ENCODE results near the gene LIPK. TPM values are rescaled to one million over a fixed set of nuclear protein-coding genes. Genes with fewer than 3 reads are reported as not detected.

Gene LIPK, protein sequence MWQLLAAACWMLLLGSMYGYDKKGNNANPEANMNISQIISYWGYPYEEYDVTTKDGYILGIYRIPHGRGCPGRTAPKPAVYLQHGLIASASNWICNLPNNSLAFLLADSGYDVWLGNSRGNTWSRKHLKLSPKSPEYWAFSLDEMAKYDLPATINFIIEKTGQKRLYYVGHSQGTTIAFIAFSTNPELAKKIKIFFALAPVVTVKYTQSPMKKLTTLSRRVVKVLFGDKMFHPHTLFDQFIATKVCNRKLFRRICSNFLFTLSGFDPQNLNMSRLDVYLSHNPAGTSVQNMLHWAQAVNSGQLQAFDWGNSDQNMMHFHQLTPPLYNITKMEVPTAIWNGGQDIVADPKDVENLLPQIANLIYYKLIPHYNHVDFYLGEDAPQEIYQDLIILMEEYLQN
- total RNA-seq (2021) (not detected in 2 replicates), Bru-seq, nascent RNA (percentile 17 among the genes with signal in this experiment), BruChase-seq, experiment 1, labeled RNA remaining after a 2-hour chase (percentile 16 among the genes with signal in this experiment), BruChase-seq, experiment 2, labeled RNA remaining after a 6-hour chase (percentile 14 among the genes with signal in this experiment)
- long read RNA-seq, partial matches to known transcripts = 0 of 1 reads
- long read RNA-seq, other reads (novel, unspliced or antisense) = 1 of 1 reads

- H3K4me2 ChIP-seq = peak within 1 kb of the TSS; percentile 62
- H3K9me3 ChIP-seq (ENCODE audit: insufficient read depth, low read depth) = no peaks in the 10 kb centered on the region
- H4K20me1 ChIP-seq (ENCODE audit: insufficient read depth) = no peaks in the 10 kb centered on the region
- BruUV-seq (replicated peaks) = no TSS peak
- H3F3A ChIP-seq (ENCODE audit: insufficient read depth, low read depth) = peaks cover 23% of the 10 kb centered on the region
- H3K79me2 ChIP-seq (ENCODE audit: low read depth) = no peaks in the 10 kb centered on the region
- intact Hi-C loops (cut with micrococcal nuclease; ENCODE audit: unreplicated experiment) = no loop called here
- peaks cover 61% of the 10 kb centered on the region for H3K4me1 ChIP-seq (replicated peaks; ENCODE audit: insufficient read depth)
- no peaks in the 10 kb centered on the region for H3K27me3 ChIP-seq (ENCODE audit: insufficient read depth, low read depth)
- TF ChIP-seq CTCF (conservative IDR thresholded peaks at IDR 0.05) (no peak), EZH2 (IDR thresholded peaks at IDR 0.05; ENCODE audit: low read depth) (no peak)
- ChIA-PET POLR2A (ENCODE audit: unreplicated experiment) (interaction anchor here (0.6 kb wide), 1 partner anchor 281 kb away, joined by 6 read pairs; no protein-coding TSS in a partner anchor), CTCF (no interaction called here)
- DNase-seq = peak in 1 of 2 experiments; percentile 75
- H3K9me2 ChIP-seq (ENCODE audit: insufficient read depth) = no peaks in the 10 kb centered on the region
- H2AFZ ChIP-seq = no peak within 1 kb of the TSS
- peak within 1 kb of the TSS; percentile 86 for H3K27ac ChIP-seq
- no peaks in the 10 kb centered on the region for H3K36me3 ChIP-seq (ENCODE audit: low read depth)
- no peak within 1 kb of the TSS for H3K4me3 ChIP-seq
Observed at GRCh38 chr10:88705958-88706357, at the start of gene LIPK. Gene LIPK (plus strand): TSS chr10:88706249. CDS start chr10:88724544, 18,295 bp downstream.

DNA sequence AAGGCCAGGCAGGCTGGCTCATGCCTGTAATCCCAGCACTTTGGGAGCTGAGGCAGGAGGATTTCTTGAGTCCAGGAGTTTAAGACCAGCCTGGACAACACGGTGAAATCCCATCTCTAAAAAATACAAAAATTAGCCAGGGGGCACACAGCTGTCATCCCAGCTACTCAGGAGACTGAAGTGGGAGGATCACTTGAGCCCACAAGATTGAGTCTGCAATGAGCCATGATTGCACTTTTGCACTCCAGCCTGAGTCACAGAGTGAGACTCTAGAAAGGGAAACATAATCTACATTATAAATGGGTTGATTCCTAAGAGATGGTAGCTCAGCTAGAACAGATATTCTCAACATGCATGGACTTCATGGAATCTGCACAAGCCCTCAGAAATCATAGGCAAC lies 48.1 kb upstream of the LIPK start:
- Histone ChIP-seq H3F3A (ENCODE audit: insufficient read depth, low read depth) (no peaks in the 10 kb centered on the region), H3K4me3 (no peak overlapping the region), H3K4me2 (no peak overlapping the region), H3K27ac (no peak overlapping the region), H3K36me3 (ENCODE audit: low read depth) (no peaks in the 10 kb centered on the region), H3K9me2 (ENCODE audit: insufficient read depth) (no peaks in the 10 kb centered on the region), H2AFZ (no peak overlapping the region), H3K79me2 (ENCODE audit: low read depth) (no peaks in the 10 kb centered on the region), H3K4me1 (replicated peaks; ENCODE audit: insufficient read depth) (no peaks in the 10 kb centered on the region), H3K9me3 (ENCODE audit: insufficient read depth, low read depth) (no peaks in the 10 kb centered on the region), H3K27me3 (ENCODE audit: insufficient read depth, low read depth) (no peaks in the 10 kb centered on the region), H4K20me1 (ENCODE audit: insufficient read depth) (no peaks in the 10 kb centered on the region)
- CTCF ChIA-PET = no interaction called here
- intact Hi-C loops (cut with micrococcal nuclease; ENCODE audit: unreplicated experiment) = no loop called here
- DNase-seq = no peak
- TF ChIP-seq EZH2 (IDR thresholded peaks at IDR 0.05; ENCODE audit: low read depth) = no peak
- no peak for TF ChIP-seq CTCF (conservative IDR thresholded peaks at IDR 0.05)
- no TSS peak for BruUV-seq (replicated peaks)
- POLR2A ChIA-PET (ENCODE audit: unreplicated experiment) = no interaction called here

GRCh38 chr10:88659725-88660597 lies 46.1 kb upstream of the LIPK start:
- no peaks in the 10 kb centered on the region for H3K9me2 ChIP-seq (ENCODE audit: insufficient read depth)

More at GRCh38 chr10:88659725-88660597, 46.1 kb upstream of the LIPK start:
- H3K4me3 ChIP-seq = no peak overlapping the region
- H2AFZ ChIP-seq = no peak overlapping the region
- no peaks in the 10 kb centered on the region for H3K36me3 ChIP-seq (ENCODE audit: low read depth)
- H3K79me2 ChIP-seq (ENCODE audit: low read depth) = no peaks in the 10 kb centered on the region
- BruUV-seq (replicated peaks) = no TSS peak
- no peaks in the 10 kb centered on the region for H3K4me1 ChIP-seq (replicated peaks; ENCODE audit: insufficient read depth)
- TF ChIP-seq EZH2 (IDR thresholded peaks at IDR 0.05; ENCODE audit: low read depth) (no peak), CTCF (conservative IDR thresholded peaks at IDR 0.05) (no peak)
- DNase-seq = no peak
- H3K9me3 ChIP-seq (ENCODE audit: insufficient read depth, low read depth) = no peaks in the 10 kb centered on the region
- H3K27ac ChIP-seq = no peak overlapping the region
- H3F3A ChIP-seq (ENCODE audit: insufficient read depth, low read depth) = no peaks in the 10 kb centered on the region
- H3K4me2 ChIP-seq = no peak overlapping the region
- CTCF ChIA-PET = interaction anchor here (0.5 kb wide), 1 partner anchor 151 kb away, joined by 5 read pairs; no protein-coding TSS in a partner anchor
- no peaks in the 10 kb centered on the region for H4K20me1 ChIP-seq (ENCODE audit: insufficient read depth)
- intact Hi-C loops (cut with micrococcal nuclease; ENCODE audit: unreplicated experiment) = no loop called here
- POLR2A ChIA-PET (ENCODE audit: unreplicated experiment) = no interaction called here
- no peaks in the 10 kb centered on the region for H3K27me3 ChIP-seq (ENCODE audit: insufficient read depth, low read depth)
